AG04450 (cell line): ENCODE results near the gene CHKA. TPM values are rescaled to one million over a fixed set of nuclear protein-coding genes. Genes with fewer than 3 reads are reported as not detected.

ENCODE experiments used
- CTCF ChIA-PET: fragments of 300-600, 350-600 bp; formaldehyde crosslinking; extraction: SDS; loops from one replicate; lab custom pipeline; 2022; ENCODE audit warnings: antibody characterized with exemption, inconsistent platforms; lab: Charles Lee
- POLR2A ChIA-PET: fragments of 350-600 bp; formaldehyde crosslinking; extraction: SDS; loops from one replicate; lab custom pipeline; 2021; ENCODE audit warnings: antibody characterized with exemption, inconsistent platforms; lab: Yijun Ruan, JAX
- DNase-seq: peaks from one replicate; pipeline ENCODE4 v3.0.0-alpha.2; 2011; ENCODE audit warnings: low read depth, low spot score
- H3K27ac ChIP-seq: one replicate; pipeline ENCODE4 v1.5.1; 2012; ENCODE audit warnings: low read depth, low read length, control low read depth
- H3K27me3 ChIP-seq: one replicate; pipeline ENCODE4 v1.6.0; 2012; ENCODE audit warnings: low read length; ENCODE audit not compliant: control insufficient read depth, insufficient read depth
- H3K4me3 ChIP-seq: 2 replicates; pipeline ENCODE4 v1.5.1; 2011; ENCODE audit warnings: mild to moderate bottlenecking, low read depth, low read length, control low read depth
- H3K9me3 ChIP-seq: 2 replicates; pipeline ENCODE4 v1.5.1; 2012; ENCODE audit warnings: low read length; ENCODE audit not compliant: control insufficient read depth, insufficient read depth
- CTCF ChIP-seq: IDR thresholded peaks from 2 replicates; pipeline ENCODE4 v1.5.1; 2011; ENCODE audit warnings: low read depth, low read length, control low read depth, inconsistent platforms
- polyA plus RNA-seq: library from polyadenylated mRNA; depleted of rRNA; stranded (reverse); fragments of >200 nt; gene quantifications from 2 replicates; pipeline ENCODE4 v1.2.3, GENCODE V29; 2011

CHKA gene
- polyA plus RNA-seq, 1 experiment, result 12.5 TPM

- Histone ChIP-seq H3K27me3 (no peaks in the 10 kb centered on the region), H3K4me3 (no peak overlapping the region), H3K27ac (peak overlapping the region; percentile 93), H3K9me3 (peaks cover 8% of the 10 kb centered on the region)
- TF ChIP-seq CTCF, result no peak
- DNase-seq, result no peak
- CTCF ChIA-PET, result no interaction called here
- POLR2A ChIA-PET, result no interaction called here
Observed at GRCh38 chr11:68027667-68028066, 93.5 kb downstream of the CHKA start.

GRCh38 chr11:68026391-68027105 is 94.6 kb downstream of the CHKA start:
- Histone ChIP-seq H3K27me3 (no peaks in the 10 kb centered on the region), H3K9me3 (peaks cover 8% of the 10 kb centered on the region), H3K27ac (no peak overlapping the region), H3K4me3 (no peak overlapping the region)
- no peak for TF ChIP-seq CTCF
- no peak for DNase-seq
- ChIA-PET POLR2A (interaction anchor here (1.3 kb wide), 1 partner anchor 16 kb away, joined by 4 read pairs; the partner anchor contains the start of gene ALDH3B1), CTCF (no interaction called here)

- ChIA-PET POLR2A (interaction anchor here (1.3 kb wide), 2 partner anchors 12 to 15 kb away, joined by 3 to 4 read pairs; partner anchors contain the start of gene ALDH3B1), CTCF (interaction anchor here (0.5 kb wide), 1 partner anchor 437 kb away, joined by 3 read pairs; no protein-coding TSS in a partner anchor)
- Histone ChIP-seq H3K9me3 (peaks cover 8% of the 10 kb centered on the region), H3K27ac (no peak overlapping the region), H3K4me3 (no peak overlapping the region), H3K27me3 (no peaks in the 10 kb centered on the region)
- no peak for TF ChIP-seq CTCF
- no peak for DNase-seq
Observed at GRCh38 chr11:68025047-68025446, 96.1 kb downstream of the CHKA start.

DNA sequence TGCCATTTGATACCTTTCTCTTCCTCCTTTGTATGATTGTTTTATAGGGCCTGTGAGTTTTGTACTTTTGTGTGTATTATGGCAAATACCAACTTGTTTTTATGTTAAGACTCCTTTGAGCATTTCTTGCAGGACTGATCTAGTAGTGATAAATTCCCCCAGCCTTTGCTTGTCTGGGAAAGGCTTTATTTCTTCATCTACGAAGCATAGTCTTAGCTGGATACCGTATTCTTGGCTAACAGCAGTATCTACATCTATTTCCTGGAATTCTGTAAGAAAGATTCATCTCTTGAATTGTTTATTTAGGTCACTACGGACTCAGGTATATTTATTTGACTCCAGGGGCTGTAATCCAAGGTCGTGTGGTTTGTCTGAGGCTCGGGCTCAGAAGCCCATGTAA is 96.7 kb downstream of the CHKA start:
- no peak for DNase-seq
- Histone ChIP-seq H3K27ac (no peak overlapping the region), H3K9me3 (peaks cover 6% of the 10 kb centered on the region), H3K4me3 (no peak overlapping the region), H3K27me3 (no peaks in the 10 kb centered on the region)
- CTCF ChIA-PET, result no interaction called here
- POLR2A ChIA-PET, result no interaction called here
- TF ChIP-seq CTCF, result no peak

DNA sequence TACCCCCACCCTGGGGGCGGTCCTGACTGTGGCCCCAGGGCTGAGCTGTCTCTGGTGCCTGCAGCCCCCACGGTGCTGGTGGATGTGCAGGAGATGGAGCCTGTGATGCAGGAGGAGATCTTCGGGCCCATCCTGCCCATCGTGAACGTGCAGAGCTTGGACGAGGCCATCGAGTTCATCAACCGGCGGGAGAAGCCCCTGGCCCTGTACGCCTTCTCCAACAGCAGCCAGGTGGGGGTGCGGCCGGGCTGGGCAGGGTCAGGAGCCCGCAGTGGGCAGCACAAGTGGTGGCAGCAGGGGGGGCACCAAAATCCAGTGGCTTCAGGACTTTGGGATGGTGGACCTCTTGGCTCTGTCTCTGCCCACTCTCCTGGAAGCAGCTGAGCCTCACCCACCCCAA is 98.7 kb downstream of the CHKA start:
- Histone ChIP-seq H3K4me3 (no peak overlapping the region), H3K27ac (no peak overlapping the region), H3K27me3 (no peaks in the 10 kb centered on the region), H3K9me3 (no peaks in the 10 kb centered on the region)
- ChIA-PET CTCF (interaction anchor here (1.1 kb wide), 1 partner anchor 187 kb away, joined by 3 read pairs; no protein-coding TSS in a partner anchor), POLR2A (no interaction called here)
- no peak for TF ChIP-seq CTCF
- DNase-seq, result no peak
